ENCODE data around the gene AGBL4. TPM values are rescaled to one million over a fixed set of nuclear protein-coding genes. Genes with fewer than 3 reads are reported as not detected.

Gene AGBL4
- total RNA-seq, 4 donors from 2014 or later: 0.13 TPM; not detected in 3

GRCh38 chr1:48988633-48989197, 1035.0 kb downstream of the AGBL4 start:
- no peaks in the 10 kb centered on the region for H3K4me1 ChIP-seq
- intact Hi-C loops (cut with DNase I): no loop called here
- H3K27me3 ChIP-seq: peaks cover 0 to 3% (median 0%) of the 10 kb centered on the region in 4 donors
- DNase-seq (ENCODE audit: extremely low spot score): no peak
- H3K36me3 ChIP-seq: no peaks in the 10 kb centered on the region
- peaks cover 0 to 23% (median 13%) of the 10 kb centered on the region in 4 donors for H3K9me3 ChIP-seq
- no peak overlapping the region for H3K27ac ChIP-seq (replicated peaks in 1 of 4)
- WGBS: 75% methylated on average over 9 of the region's 9 CpGs
- no peak overlapping the region for H3K4me3 ChIP-seq
- no peak for TF ChIP-seq POLR2AphosphoS5 (IDR thresholded peaks at IDR 0.05)
- TF ChIP-seq CTCF (IDR thresholded peaks at IDR 0.05): no peak

- H3K4me3 ChIP-seq: no peak overlapping the region
- DNase-seq (ENCODE audit: extremely low spot score): no peak
- H3K36me3 ChIP-seq: no peaks in the 10 kb centered on the region
- H3K27me3 ChIP-seq: peaks cover 0 to 3% (median 0%) of the 10 kb centered on the region in 4 donors
- no peak for TF ChIP-seq POLR2A (IDR thresholded peaks at IDR 0.05; ENCODE audit: low read depth)
- TF ChIP-seq EP300 (IDR thresholded peaks at IDR 0.05): no peak
- no peak for TF ChIP-seq POLR2AphosphoS5 (IDR thresholded peaks at IDR 0.05)
- TF ChIP-seq CTCF (IDR thresholded peaks at IDR 0.05): no peak
- H3K9me3 ChIP-seq: no peaks in the 10 kb centered on the region
- H3K27ac ChIP-seq (replicated peaks in 1 of 4): no peak overlapping the region
- H3K4me1 ChIP-seq: no peaks in the 10 kb centered on the region
- WGBS: 86% methylated on average over 1 of the region's 1 CpG
- intact Hi-C loops (cut with DNase I): no loop called here
These were observed 1043.8 kb downstream of the AGBL4 start for GRCh38 chr1:48979940-48980339.

- DNase-seq (ENCODE audit: extremely low spot score): no peak
- H3K27ac ChIP-seq (replicated peaks in 1 of 4): no peak overlapping the region
- no peak for TF ChIP-seq POLR2AphosphoS5 (IDR thresholded peaks at IDR 0.05)
- TF ChIP-seq EP300 (IDR thresholded peaks at IDR 0.05): no peak
- TF ChIP-seq POLR2A (IDR thresholded peaks at IDR 0.05; ENCODE audit: low read depth): no peak
- no peak for TF ChIP-seq CTCF (IDR thresholded peaks at IDR 0.05)
- H3K36me3 ChIP-seq: no peaks in the 10 kb centered on the region
- H3K9me3 ChIP-seq: no peaks in the 10 kb centered on the region
- 82% methylated on average over 2 of the region's 2 CpGs for WGBS
- no peak overlapping the region for H3K4me3 ChIP-seq
- no peaks in the 10 kb centered on the region for H3K27me3 ChIP-seq
- intact Hi-C loops (cut with DNase I): no loop called here
- H3K4me1 ChIP-seq: no peaks in the 10 kb centered on the region
These were observed 1045.3 kb downstream of the AGBL4 start for GRCh38 chr1:48978413-48978812.

GRCh38 chr1:48977273-48977672, 1046.5 kb downstream of the AGBL4 start:
- no peaks in the 10 kb centered on the region for H3K27me3 ChIP-seq
- no peak overlapping the region for H3K27ac ChIP-seq (replicated peaks in 1 of 4)
- H3K4me1 ChIP-seq: no peaks in the 10 kb centered on the region
- 85% methylated on average over 2 of the region's 2 CpGs for WGBS
- no peaks in the 10 kb centered on the region for H3K9me3 ChIP-seq
- DNase-seq (ENCODE audit: extremely low spot score): no peak
- intact Hi-C loops (cut with DNase I): no loop called here
- TF ChIP-seq POLR2AphosphoS5 (IDR thresholded peaks at IDR 0.05): no peak
- TF ChIP-seq CTCF (IDR thresholded peaks at IDR 0.05): no peak
- no peak for TF ChIP-seq POLR2A (IDR thresholded peaks at IDR 0.05; ENCODE audit: low read depth)
- no peak for TF ChIP-seq EP300 (IDR thresholded peaks at IDR 0.05)
- H3K36me3 ChIP-seq: no peaks in the 10 kb centered on the region
- no peak overlapping the region for H3K4me3 ChIP-seq

- DNase-seq (ENCODE audit: extremely low spot score): peak; percentile 45
- intact Hi-C loops (cut with DNase I): no loop called here
- no peaks in the 10 kb centered on the region for H3K36me3 ChIP-seq
- 21% methylated on average over 1 of the region's 1 CpG for WGBS
- H3K27ac ChIP-seq (replicated peaks in 1 of 4): no peak overlapping the region
- no peak overlapping the region for H3K4me3 ChIP-seq
- TF ChIP-seq POLR2AphosphoS5 (IDR thresholded peaks at IDR 0.05): no peak
- no peak for TF ChIP-seq EP300 (IDR thresholded peaks at IDR 0.05)
- TF ChIP-seq POLR2A (IDR thresholded peaks at IDR 0.05; ENCODE audit: low read depth): no peak
- no peak for TF ChIP-seq CTCF (IDR thresholded peaks at IDR 0.05)
- H3K4me1 ChIP-seq: no peaks in the 10 kb centered on the region
- no peaks in the 10 kb centered on the region for H3K27me3 ChIP-seq
- H3K9me3 ChIP-seq: no peaks in the 10 kb centered on the region
These were observed 1053.8 kb downstream of the AGBL4 start for GRCh38 chr1:48969971-48970370.
